Heart left ventricle (tissue), 13 donors: ENCODE data around the gene NLGN4X.

Source experiments
- CTCF ChIP-seq, 12 donors: fragments of 200-600 bp; sonication (generic) in 4 of 12; IDR thresholded peaks; one replicate each; pipeline versions ENCODE4 v1.5.0 to v1.8.0; 2018 to 2022; ENCODE audit warnings: antibody characterized with exemption in 12 of 12, mild to moderate bottlenecking in 5 of 12
- POLR2A ChIP-seq, 2 donors: fragments of 450-650 bp; IDR thresholded peaks; one replicate each; pipeline ENCODE4 v1.6.1; 2017; ENCODE audit warnings: antibody characterized with exemption in 2 of 2, mild to moderate bottlenecking in 2 of 2, moderate library complexity in 2 of 2
- donor health status: ischemic (EF 13 %, LVEDD 7.1; RV severe dilation, severe dysfunction).
- donor health status: DM: no; HTN: yes; CAD: no.
- donor health status: DM: no; HTN: no; CAD: no.
- donor health status: ischemic (EF 25% LVEDD 6.9; RV normal size, moderate dysfunction).
- donor health status: ischemic (EF 25% LVEDD 5.7; RV mildly dilated, moderate dysfunction).
- donor health status: ischemic (EF 35%, LVEDD 5.7; RV mildly dilated, moderate dysfunction).
- donor health status: nonischemic (EF 11% LVEDD 7.7; RV severe dilation, severe dysfunction).
- donor health status: DM: yes; HTN: yes; CAD: no.
- donor health status: PGD.
- donor health status: ischemic (EF 29% LVEDD 5.4; RV normal size, mild dysfunction).
- donor health status: nonischemic (EF 23%, LVEDD 6.1; RV moderate dilation, normal function).

- no peak for TF ChIP-seq CTCF (IDR thresholded peaks at IDR 0.05)
- no peak for TF ChIP-seq POLR2A (IDR thresholded peaks at IDR 0.05)
Measured at GRCh38 chrX:6129195-6129594, 99.5 kb downstream of the NLGN4X start.
